Colonic mucosa (tissue), 4 donors: ENCODE data around the gene COL24A1. TPM values are rescaled to one million over a fixed set of nuclear protein-coding genes. Genes with fewer than 3 reads are reported as not detected.
"Not testable (repeated sequence)": the region's sequence is repeated elsewhere in the genome, so short reads cannot be mapped to it uniquely, and the experiment has no call there.

Experiments
- DNase-seq: peaks from one replicate; pipeline ENCODE4 v3.0.0-alpha.2; 2020
- H3K27ac ChIP-seq: fragments of 200-600 bp; one replicate; pipeline ENCODE4 v1.8.0; 2021
- H3K27me3 ChIP-seq: fragments of 200-600 bp; one replicate; pipeline ENCODE4 v1.8.0; 2021
- H3K36me3 ChIP-seq: fragments of 200-600 bp; one replicate; pipeline ENCODE4 v1.8.0; 2021
- H3K4me1 ChIP-seq: fragments of 200-600 bp; one replicate; pipeline ENCODE4 v1.8.0; 2021; ENCODE audit warnings: mild to moderate bottlenecking
- H3K4me3 ChIP-seq: fragments of 200-600 bp; one replicate; pipeline ENCODE4 v1.8.0; 2021
- H3K9ac ChIP-seq, 2 donors: one replicate each; pipeline ENCODE4 v1.7.0; 2013; ENCODE audit warnings: control low read depth in 2 of 2, low read depth in 2 of 2, low read length in 2 of 2
- H3K9me3 ChIP-seq: fragments of 200-600 bp; one replicate; pipeline ENCODE4 v1.8.0; 2021
- intact Hi-C: fragments of 100-400 bp; cut with DNase I; formaldehyde crosslinking; loops from one replicate; pipeline ENCODE4 v1.14.1; 2022
- total RNA-seq, 2 donors: library from RNA; stranded (reverse); fragmentation: NEBNext Ultra II Directional in 1 of 2; extraction: Animal tissue kit (Norgen Biotek cat#: 25700) in 1 of 2; gene quantifications; one replicate each; pipeline ENCODE4 v1.2.1, GENCODE V29; 2021
- TF ChIP-seq, protein P1 (sequence below): fragments of 200-600 bp; IDR thresholded peaks from one replicate; pipeline ENCODE4 v1.8.0; 2022; ENCODE audit warnings: antibody characterized with exemption, mild to moderate bottlenecking
- donor health status: healthy.
- donor health status: DM: no; HTN: no; CAD: no.
- donor health status: DM: no; HTN: no; CAD: no.

Gene COL24A1
- total RNA-seq, 2 donors from 2014 or later = 0.02 to 0.40 TPM

DNA sequence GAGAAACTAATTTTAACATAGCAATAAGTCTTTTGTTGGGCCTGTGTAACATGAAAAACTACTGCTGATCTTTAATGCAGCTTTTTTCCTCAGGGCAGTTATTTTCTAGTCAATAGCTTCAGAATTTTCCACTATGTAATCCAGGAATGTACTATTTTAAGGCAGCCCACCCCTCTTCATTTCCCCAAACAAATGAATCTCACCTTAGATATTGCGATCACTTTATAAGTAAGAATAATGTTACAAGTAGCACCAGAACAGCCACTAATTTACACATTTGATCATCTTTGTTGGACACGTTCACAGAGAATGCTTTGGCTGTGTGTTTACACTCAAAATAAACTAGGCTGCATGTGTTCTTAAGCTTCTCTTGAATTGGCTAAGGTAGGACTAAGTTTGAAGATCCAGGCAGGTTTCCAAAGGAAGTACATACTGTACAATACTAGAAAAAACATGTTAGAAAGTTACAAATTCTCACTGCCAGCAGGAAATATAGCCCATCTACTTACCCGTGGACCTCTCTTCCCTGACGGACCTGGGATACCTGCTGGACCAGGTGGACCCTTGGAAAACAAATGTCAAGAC lies 41.7 kb downstream of the COL24A1 start:
- Histone ChIP-seq H3K9ac (no peak overlapping the region), H3K4me1 (no peaks in the 10 kb centered on the region), H3K27ac (no peak overlapping the region), H3K4me3 (no peak overlapping the region), H3K36me3 (no peaks in the 10 kb centered on the region), H3K27me3 (no peaks in the 10 kb centered on the region), H3K9me3 (no peaks in the 10 kb centered on the region)
- intact Hi-C loops = no loop called here
- DNase-seq = no peak
- TF ChIP-seq, protein P1, sequence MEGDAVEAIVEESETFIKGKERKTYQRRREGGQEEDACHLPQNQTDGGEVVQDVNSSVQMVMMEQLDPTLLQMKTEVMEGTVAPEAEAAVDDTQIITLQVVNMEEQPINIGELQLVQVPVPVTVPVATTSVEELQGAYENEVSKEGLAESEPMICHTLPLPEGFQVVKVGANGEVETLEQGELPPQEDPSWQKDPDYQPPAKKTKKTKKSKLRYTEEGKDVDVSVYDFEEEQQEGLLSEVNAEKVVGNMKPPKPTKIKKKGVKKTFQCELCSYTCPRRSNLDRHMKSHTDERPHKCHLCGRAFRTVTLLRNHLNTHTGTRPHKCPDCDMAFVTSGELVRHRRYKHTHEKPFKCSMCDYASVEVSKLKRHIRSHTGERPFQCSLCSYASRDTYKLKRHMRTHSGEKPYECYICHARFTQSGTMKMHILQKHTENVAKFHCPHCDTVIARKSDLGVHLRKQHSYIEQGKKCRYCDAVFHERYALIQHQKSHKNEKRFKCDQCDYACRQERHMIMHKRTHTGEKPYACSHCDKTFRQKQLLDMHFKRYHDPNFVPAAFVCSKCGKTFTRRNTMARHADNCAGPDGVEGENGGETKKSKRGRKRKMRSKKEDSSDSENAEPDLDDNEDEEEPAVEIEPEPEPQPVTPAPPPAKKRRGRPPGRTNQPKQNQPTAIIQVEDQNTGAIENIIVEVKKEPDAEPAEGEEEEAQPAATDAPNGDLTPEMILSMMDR = no peak

DNA sequence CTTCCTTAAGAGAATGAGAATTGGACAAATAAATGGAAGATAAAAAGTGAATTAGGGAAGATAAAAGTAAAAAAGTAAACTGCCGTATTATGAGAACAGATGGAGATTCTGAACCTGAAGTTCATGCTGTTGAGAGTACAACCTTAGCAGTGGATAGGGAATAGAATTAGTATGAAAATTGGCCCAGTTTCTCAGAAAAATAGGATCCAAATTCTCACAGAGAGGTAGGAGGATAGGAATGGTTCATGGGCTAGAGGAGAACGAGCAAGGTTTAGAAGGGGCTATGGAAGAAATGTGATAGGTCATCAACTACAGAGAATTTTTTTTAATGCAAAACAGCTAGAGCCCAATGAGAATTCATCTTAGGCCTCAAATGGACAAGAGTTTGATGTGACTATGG lies 42.3 kb downstream of the COL24A1 start:
- intact Hi-C loops = no loop called here
- no peak for DNase-seq
- no peak overlapping the region for H3K27ac ChIP-seq
- H3K4me3 ChIP-seq = no peak overlapping the region
- H3K4me1 ChIP-seq = no peaks in the 10 kb centered on the region
- H3K36me3 ChIP-seq = no peaks in the 10 kb centered on the region
- H3K9me3 ChIP-seq = no peaks in the 10 kb centered on the region
- TF ChIP-seq, protein P1 = no peak
- H3K9ac ChIP-seq = no peak overlapping the region
- no peaks in the 10 kb centered on the region for H3K27me3 ChIP-seq

DNA sequence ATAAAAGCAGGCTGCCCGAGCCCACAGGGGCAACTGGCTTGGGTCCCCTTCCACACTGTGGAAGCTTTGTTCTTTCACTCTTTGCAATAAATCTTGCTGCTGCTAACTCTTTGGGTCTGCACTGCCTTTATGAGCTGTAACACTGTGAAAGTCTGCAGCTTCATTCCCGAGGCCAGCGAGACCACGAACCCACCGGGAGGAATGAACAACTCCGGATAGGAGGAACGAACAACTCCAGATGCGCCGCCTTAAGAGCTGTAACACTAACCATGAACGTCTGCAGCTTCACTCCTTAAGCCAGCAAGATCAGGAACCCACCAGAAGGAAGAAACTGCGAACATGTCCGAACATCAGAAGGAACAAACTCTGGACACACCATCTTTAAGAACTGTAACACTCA lies 45.0 kb downstream of the COL24A1 start:
- H3K9ac ChIP-seq, DNase-seq, H3K4me1 ChIP-seq, H3K9me3 ChIP-seq, H3K4me3 ChIP-seq, H3K36me3 ChIP-seq, intact Hi-C loops, H3K27ac ChIP-seq, H3K27me3 ChIP-seq: not testable (repeated sequence)

DNA sequence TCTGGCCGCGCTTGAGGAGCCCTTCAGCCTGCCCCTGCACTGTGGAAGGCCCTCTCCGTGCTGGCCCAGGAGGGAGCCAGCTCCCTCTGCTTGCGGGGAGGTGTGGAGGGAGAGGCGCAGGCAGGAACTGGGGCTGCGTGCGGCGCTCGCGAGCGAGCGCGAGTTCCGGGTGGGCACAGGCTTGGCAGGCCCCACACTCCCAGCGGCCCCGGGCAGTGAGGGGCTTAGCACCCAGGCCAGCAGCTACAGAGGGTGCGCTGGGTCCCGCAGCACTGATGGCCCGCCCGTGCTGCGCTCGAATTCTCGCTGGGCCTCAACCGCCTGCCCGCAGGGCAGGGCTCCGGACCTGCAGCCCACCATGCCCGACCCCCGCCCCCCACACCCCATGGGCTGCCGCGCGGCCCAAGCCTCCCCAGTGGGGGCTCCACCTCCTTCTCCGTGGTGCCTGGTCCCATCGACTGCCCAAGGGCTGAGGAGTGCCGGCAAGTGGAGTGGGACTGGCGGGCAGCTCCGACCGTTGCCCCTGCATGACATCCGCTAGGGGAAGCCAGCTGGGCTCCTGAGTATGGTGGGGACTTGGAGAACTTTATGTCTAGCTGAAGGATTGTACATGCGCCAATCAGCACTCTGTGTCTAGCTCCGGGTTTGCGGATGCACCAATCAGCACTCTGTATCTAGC lies 46.0 kb downstream of the COL24A1 start:
- Histone ChIP-seq H3K4me3 (no peak overlapping the region), H3K4me1 (no peaks in the 10 kb centered on the region), H3K9ac (no peak overlapping the region), H3K36me3 (no peaks in the 10 kb centered on the region), H3K27ac (no peak overlapping the region), H3K27me3 (no peaks in the 10 kb centered on the region), H3K9me3 (no peaks in the 10 kb centered on the region)
- DNase-seq = no peak
- TF ChIP-seq, protein P1 = no peak
- intact Hi-C loops = no loop called here

GRCh38 chr1:86105533-86105866 lies 51.1 kb downstream of the COL24A1 start:
- H3K9me3 ChIP-seq = no peaks in the 10 kb centered on the region
- H3K4me3 ChIP-seq = no peak overlapping the region
- no peak overlapping the region for H3K27ac ChIP-seq
- no peaks in the 10 kb centered on the region for H3K27me3 ChIP-seq
- H3K9ac ChIP-seq = no peak overlapping the region
- no peaks in the 10 kb centered on the region for H3K4me1 ChIP-seq
- no peak for DNase-seq
- intact Hi-C loops = no loop called here
- TF ChIP-seq, protein P1 = no peak
- no peaks in the 10 kb centered on the region for H3K36me3 ChIP-seq
